Left lung (tissue), 10 donors: ENCODE data around the gene DLL3. TPM values are rescaled to one million over a fixed set of nuclear protein-coding genes. Genes with fewer than 3 reads are reported as not detected.

Source experiments
- ATAC-seq: fragments of 200-7000 bp; cut with Tn5 transposase; one replicate; pipeline ENCODE4 v1.9.1; 2020; ENCODE audit warnings: moderate library complexity
- DNase-seq, 4 donors: peaks; one replicate each; pipeline ENCODE4 v3.0.0-alpha.2; 2013 to 2020
- H3K27ac ChIP-seq, 2 donors: fragments of 200-600 bp; sonication (generic) in 1 of 2; one replicate each; pipeline versions ENCODE4 v1.5.0 to v1.8.0; 2020 to 2021
- H3K27me3 ChIP-seq, 2 donors: fragments of 200-600 bp; sonication (generic) in 1 of 2; one replicate each; pipeline versions ENCODE4 v1.5.0 to v1.8.0; 2020 to 2021
- H3K36me3 ChIP-seq, 2 donors: fragments of 200-600 bp; sonication (generic) in 1 of 2; one replicate each; pipeline versions ENCODE4 v1.5.0 to v1.8.0; 2020 to 2021
- H3K4me1 ChIP-seq, 2 donors: fragments of 200-600 bp; one replicate each; pipeline ENCODE4 v1.8.0; 2021
- H3K4me3 ChIP-seq, 2 donors: fragments of 200-600 bp; sonication (generic) in 1 of 2; one replicate each; pipeline versions ENCODE4 v1.5.0 to v1.8.0; 2020 to 2021; ENCODE audit warnings: mild to moderate bottlenecking in 1 of 2
- H3K9me3 ChIP-seq, 2 donors: fragments of 200-600 bp; sonication (generic) in 1 of 2; one replicate each; pipeline versions ENCODE4 v1.5.0 to v1.8.0; 2020 to 2021
- intact Hi-C, 2 donors: fragments of 100-400 bp; cut with DNase I; formaldehyde crosslinking; loops; one replicate each; pipeline versions ENCODE4 v1.11.2 to v1.14.2; 2022
- polyA plus RNA-seq, 6 donors: library from polyadenylated mRNA; unstranded; fragments of 120-200 nt; gene quantifications; one replicate each; pipeline ENCODE4 v1.2.1, GENCODE V29; 2013; ENCODE audit not compliant: insufficient read length in 6 of 6
- total RNA-seq, 2 donors: library from RNA; stranded (reverse); fragmentation: NEBNext Ultra II Directional; extraction: Animal tissue kit (Norgen Biotek cat#: 25700); gene quantifications; one replicate each; pipeline ENCODE4 v1.2.1, GENCODE V29; 2021
- TF ChIP-seq, protein P1 (sequence below), 2 donors: fragments of 200-600 bp; sonication (generic) in 1 of 2; IDR thresholded peaks; one replicate each; pipeline versions ENCODE4 v1.5.0 to v1.8.0; 2021; ENCODE audit warnings: antibody characterized with exemption in 2 of 2
- donor health status: DM: no; HTN: yes; CAD: no.
- donor health status: DM: no; HTN: no; CAD: no.

DLL3 gene
- total and polyA plus RNA-seq, 8 donors = 0.12 to 0.80 (median 0.31) TPM; not detected in 1

GRCh38 chr19:39465956-39466747, 32.6 kb upstream of the DLL3 start:
- intact Hi-C loops = no loop called here
- no peaks in the 10 kb centered on the region for H3K9me3 ChIP-seq
- H3K36me3 ChIP-seq = peaks cover 0 to 98% of the 10 kb centered on the region in 2 donors
- H3K4me3 ChIP-seq = no peak overlapping the region
- TF ChIP-seq, protein P1, sequence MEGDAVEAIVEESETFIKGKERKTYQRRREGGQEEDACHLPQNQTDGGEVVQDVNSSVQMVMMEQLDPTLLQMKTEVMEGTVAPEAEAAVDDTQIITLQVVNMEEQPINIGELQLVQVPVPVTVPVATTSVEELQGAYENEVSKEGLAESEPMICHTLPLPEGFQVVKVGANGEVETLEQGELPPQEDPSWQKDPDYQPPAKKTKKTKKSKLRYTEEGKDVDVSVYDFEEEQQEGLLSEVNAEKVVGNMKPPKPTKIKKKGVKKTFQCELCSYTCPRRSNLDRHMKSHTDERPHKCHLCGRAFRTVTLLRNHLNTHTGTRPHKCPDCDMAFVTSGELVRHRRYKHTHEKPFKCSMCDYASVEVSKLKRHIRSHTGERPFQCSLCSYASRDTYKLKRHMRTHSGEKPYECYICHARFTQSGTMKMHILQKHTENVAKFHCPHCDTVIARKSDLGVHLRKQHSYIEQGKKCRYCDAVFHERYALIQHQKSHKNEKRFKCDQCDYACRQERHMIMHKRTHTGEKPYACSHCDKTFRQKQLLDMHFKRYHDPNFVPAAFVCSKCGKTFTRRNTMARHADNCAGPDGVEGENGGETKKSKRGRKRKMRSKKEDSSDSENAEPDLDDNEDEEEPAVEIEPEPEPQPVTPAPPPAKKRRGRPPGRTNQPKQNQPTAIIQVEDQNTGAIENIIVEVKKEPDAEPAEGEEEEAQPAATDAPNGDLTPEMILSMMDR (IDR thresholded peaks at IDR 0.05) = no peak
- DNase-seq (peak in 1 of 4 donors; percentile 22), ATAC-seq (no peak)
- H3K4me1 ChIP-seq = no peaks in the 10 kb centered on the region
- no peak overlapping the region for H3K27ac ChIP-seq
- no peaks in the 10 kb centered on the region for H3K27me3 ChIP-seq

DNA sequence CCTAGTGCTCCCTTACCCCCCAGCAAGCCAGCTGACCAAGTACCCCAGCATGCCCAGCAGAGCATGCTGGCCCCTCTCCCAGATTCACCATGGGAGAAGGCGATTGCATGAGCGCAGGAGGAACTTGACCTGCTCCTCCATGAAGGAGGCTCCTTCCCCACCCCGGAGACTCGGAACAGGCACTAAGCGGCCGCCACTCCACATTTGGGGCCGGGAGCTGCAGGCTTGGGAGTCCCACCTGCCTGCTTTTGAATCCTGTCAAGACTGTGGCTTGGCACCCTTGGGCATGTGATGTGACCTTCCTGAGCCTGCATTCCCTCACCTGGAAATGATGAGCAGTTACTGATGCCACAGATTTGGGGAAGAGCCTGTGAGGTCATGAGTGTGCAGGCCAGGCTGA, 30.8 kb upstream of the DLL3 start:
- H3K4me1 ChIP-seq = no peaks in the 10 kb centered on the region
- H3K9me3 ChIP-seq = no peaks in the 10 kb centered on the region
- ATAC-seq (no peak), DNase-seq (peak in 1 of 4 donors; percentile 53)
- peaks cover 0 to 98% of the 10 kb centered on the region in 2 donors for H3K36me3 ChIP-seq
- TF ChIP-seq, protein P1 (IDR thresholded peaks at IDR 0.05) = no peak
- H3K27ac ChIP-seq = no peak overlapping the region
- intact Hi-C loops = no loop called here
- H3K27me3 ChIP-seq = no peaks in the 10 kb centered on the region
- no peak overlapping the region for H3K4me3 ChIP-seq

DNA sequence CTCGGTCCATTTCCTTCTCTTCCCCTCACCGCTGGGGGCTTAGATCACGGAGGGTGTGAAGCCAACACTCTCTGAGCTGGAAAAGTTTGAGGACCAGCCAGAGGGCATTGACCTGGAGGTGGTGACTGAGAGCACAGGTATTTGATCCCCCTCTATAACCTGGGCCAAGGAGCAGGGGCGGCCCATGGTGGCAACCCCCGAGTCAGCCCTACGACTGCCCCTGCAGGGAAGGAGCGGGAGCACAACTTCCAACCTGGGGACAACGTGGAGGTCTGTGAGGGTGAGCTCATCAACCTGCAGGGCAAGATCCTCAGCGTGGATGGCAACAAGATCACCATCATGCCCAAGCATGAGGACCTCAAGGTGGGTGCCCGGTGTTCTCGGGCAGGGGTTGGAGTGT, 29.7 kb upstream of the DLL3 start:
- no peaks in the 10 kb centered on the region for H3K27me3 ChIP-seq
- no peak overlapping the region for H3K27ac ChIP-seq
- no peaks in the 10 kb centered on the region for H3K9me3 ChIP-seq
- peak in 1 of 4 donors; percentile 34 for DNase-seq
- intact Hi-C loops = no loop called here
- TF ChIP-seq, protein P1 (IDR thresholded peaks at IDR 0.05) = no peak
- peaks cover 0 to 100% of the 10 kb centered on the region in 2 donors for H3K36me3 ChIP-seq
- ATAC-seq = no peak
- no peaks in the 10 kb centered on the region for H3K4me1 ChIP-seq
- H3K4me3 ChIP-seq = no peak overlapping the region

GRCh38 chr19:39469567-39469966, 29.2 kb upstream of the DLL3 start:
- Histone ChIP-seq H3K27ac (no peak overlapping the region), H3K4me1 (no peaks in the 10 kb centered on the region), H3K9me3 (no peaks in the 10 kb centered on the region), H3K27me3 (no peaks in the 10 kb centered on the region), H3K4me3 (no peak overlapping the region), H3K36me3 (peaks cover 3 to 100% of the 10 kb centered on the region in 2 donors)
- TF ChIP-seq, protein P1 (IDR thresholded peaks at IDR 0.05) = no peak
- intact Hi-C loops = no loop called here
- peak in 1 of 4 donors; percentile 16 for DNase-seq
- peak; percentile 10 for ATAC-seq

- DNase-seq (no peak), ATAC-seq (no peak)
- intact Hi-C loops = loop anchor here in 1 of 2 donors (10.0 kb wide), 1 partner anchor 64 kb away; the partner anchor contains the start of gene EID2B
- Histone ChIP-seq H3K27ac (no peak overlapping the region), H3K27me3 (no peaks in the 10 kb centered on the region), H3K36me3 (peaks cover 3 to 100% of the 10 kb centered on the region in 2 donors), H3K9me3 (no peaks in the 10 kb centered on the region), H3K4me3 (no peak overlapping the region), H3K4me1 (no peaks in the 10 kb centered on the region)
- TF ChIP-seq, protein P1 (IDR thresholded peaks at IDR 0.05) = no peak
Measured at GRCh38 chr19:39470724-39471339, 27.9 kb upstream of the DLL3 start.
